ENCODE data around the gene KLRC4.
"Not testable (repeated sequence)": the region's sequence is repeated elsewhere in the genome, so short reads cannot be mapped to it uniquely, and the experiment has no call there.

The KLRC4 gene

DNA sequence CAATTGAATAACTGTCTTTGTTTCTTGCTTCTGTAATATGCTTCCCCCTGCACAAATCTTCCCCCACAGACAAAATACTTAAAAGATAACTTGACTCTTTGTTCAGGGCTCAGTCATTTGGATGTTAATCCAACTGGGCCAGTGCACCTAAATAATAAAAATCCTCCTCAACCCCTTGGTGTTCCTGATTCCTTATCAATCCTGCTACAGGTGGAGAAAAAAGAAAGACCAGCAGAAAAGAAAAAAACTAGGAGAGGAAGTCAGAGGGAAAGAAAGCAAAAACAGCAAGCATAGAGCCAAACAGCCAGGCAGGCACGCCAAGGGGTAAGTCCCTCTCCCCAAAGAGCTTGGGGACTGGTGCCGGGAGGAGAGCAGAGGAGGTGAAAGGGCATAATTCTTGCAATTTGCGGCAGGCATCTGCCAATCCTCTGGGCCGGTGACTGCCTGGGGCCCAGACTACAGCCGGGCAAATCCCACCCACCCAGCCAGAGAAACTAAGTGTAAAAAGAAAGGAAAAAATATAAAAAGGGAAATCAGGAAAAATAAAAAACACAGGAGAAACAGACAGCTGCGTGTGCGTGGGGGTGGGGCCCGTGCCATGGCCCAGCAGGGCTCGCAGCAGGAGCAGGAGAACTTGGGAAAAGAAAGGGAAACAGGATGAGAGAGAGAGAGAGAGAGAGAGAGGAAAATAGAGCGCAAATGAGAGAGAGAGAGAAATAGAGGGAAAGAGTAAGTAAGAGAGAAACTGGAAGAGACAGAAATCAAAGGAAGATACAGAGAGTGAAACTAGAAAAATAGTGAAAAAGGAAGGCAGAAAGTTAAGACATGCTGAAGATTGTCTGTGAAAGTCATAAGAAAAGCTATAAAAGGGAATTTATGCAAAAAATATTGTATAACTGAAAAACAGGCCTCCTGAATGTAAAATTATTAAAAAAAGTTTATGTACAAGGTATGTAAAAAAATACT, 41.1 kb downstream of the KLRC4 start:
- no peak for DNase-seq (ENCODE audit: low read depth in 2 of 2)

DNA sequence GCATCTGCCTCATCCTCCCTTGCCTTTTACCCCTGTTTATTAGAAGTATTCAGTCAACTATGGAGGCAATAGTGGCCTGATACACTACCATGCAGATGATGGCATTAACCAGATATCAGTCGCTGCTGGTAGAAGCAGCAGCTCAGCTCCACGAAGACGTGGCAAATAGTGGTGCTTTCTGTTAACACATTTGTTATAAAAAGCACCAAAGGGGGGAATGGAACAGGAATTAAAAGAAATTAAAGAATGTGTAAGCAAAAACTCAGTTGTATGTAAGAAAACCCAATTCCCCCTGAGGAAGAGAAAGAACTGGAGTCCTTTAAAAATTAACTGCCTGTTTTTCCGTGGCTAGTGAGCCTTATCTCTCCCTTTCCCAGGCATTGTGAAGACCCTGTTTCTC, 41.8 kb downstream of the KLRC4 start:
- not testable (repeated sequence) for DNase-seq (ENCODE audit: low read depth in 2 of 2)

- no peak for DNase-seq (ENCODE audit: low read depth in 2 of 2)
Measured at GRCh38 chr12:10366875-10367274, 42.7 kb downstream of the KLRC4 start.

DNA sequence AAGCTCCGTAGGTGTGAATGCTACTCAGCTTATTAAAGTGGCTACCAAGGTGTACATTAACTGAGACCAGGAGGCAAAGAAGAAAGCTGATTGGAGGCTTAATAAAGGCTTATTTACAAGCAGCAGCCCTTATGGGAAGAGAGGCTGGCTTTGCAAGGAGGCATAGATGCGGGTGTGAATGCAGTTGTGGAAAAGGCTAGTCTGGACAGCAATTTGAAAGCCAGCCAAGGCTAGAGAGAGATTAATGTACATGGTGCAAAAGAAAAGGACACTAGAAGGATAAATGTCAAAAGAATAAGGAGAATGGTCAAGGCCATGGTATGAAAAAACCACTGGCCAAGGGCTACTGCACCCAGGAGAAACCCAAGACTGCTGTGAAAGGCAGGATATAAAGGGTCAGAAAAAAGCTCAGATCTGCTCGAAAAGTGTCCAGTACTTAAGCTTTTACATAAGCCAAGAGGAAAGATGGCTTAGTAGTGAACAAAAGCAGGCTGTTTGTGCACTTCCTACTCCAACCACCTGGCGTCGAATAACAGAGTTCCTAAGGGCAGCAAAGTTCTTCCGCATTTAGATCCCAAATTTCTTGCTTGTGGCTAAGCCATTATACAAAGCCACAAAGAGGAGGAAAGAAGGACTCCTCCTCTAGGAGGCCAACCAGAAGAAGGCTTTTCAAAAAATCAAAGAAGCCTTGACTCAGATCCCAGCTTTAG, 43.7 kb downstream of the KLRC4 start:
- DNase-seq (ENCODE audit: low read depth in 2 of 2) = no peak

- DNase-seq (ENCODE audit: low read depth in 2 of 2) = peak; percentile 18 to 29
Measured at GRCh38 chr12:10364815-10365622, 44.5 kb downstream of the KLRC4 start.

GRCh38 chr12:10363914-10364814, 45.4 kb downstream of the KLRC4 start:
- DNase-seq (ENCODE audit: low read depth in 2 of 2) = no peak

- no peak for DNase-seq (ENCODE audit: low read depth in 2 of 2)
Measured at GRCh38 chr12:10363658-10363913, 46.0 kb downstream of the KLRC4 start.

DNA sequence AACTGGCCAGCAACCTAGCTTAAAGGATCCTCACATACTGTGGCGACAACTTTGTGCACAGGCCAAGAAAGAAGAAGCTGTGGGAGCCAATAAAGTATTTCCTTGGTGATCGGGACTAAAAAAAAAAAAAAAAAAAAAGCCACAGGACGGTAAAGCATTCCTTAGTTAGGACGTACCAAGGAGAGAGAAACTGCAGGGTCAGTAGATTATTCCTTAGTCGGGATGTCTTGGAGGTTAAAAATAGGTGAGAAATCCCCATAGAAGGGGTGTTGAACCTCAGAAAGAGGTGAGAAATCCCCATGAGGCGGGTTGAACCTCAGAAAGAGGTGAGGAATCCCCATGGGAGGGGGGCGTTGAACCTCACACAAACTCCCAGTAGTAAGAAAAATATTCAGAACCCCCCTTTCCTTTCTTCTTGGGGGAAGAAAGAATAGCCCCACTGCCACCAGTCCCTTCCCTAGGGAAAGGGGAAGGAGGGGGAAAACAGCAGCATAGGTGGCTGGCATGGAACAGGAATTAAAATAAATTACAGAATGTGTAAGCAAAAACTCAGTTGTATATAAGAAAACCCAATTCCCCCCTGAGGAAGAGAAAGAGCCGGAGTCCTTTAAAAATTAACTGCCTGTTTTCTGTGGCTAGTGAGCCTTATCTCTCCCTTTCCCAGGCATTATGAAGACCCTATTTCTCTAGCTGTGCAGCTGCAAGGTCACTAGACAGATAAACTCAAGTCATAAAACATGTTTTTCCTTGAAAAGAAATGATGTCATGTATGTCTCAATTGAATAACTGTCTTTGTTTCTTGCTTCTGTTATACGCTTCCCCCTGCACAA, 46.5 kb downstream of the KLRC4 start:
- no peak for DNase-seq (ENCODE audit: low read depth in 2 of 2)

DNA sequence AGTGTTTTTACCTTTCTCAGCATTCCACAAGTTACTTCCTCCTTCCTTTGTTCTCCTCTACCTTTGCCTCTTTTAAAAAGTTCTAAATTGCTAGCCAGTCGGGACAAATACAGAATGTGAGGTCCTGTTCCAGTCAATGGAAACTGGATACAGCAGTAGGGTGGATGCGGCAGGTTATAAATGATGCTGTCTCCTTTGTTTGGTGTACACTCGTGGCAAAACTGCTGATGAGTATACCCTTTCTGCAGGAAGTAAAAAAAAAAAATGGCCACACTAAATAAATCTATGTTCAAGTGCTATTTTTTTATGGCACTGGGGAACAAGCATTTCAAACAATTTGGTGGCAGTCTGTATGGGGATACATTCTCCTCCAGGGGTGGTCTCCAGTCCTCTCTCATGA, 47.2 kb downstream of the KLRC4 start:
- no peak for DNase-seq (ENCODE audit: low read depth in 2 of 2)

- no peak for DNase-seq (ENCODE audit: low read depth in 2 of 2)
Measured at GRCh38 chr12:10361622-10362021, 47.9 kb downstream of the KLRC4 start.

DNA sequence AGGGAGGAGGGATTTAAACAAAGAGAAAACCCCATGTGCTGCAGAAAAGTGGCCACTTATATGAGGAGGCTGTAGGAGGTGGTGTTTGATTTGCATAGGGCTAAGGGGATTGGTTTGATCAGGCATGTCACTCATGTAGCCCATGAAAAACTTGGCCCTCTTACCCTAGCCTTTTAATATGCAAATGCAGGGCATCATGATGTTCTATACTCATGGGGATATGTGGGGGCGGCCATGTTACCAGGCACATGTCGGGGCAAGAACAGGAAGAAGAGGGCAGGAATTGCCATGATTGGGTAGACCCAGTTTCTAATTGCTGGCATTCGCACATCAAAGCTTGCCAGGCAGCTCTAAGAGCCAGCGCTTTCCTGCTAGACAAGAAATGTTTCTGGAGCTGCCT, 48.5 kb downstream of the KLRC4 start:
- DNase-seq (ENCODE audit: low read depth in 2 of 2) = no peak

DNA sequence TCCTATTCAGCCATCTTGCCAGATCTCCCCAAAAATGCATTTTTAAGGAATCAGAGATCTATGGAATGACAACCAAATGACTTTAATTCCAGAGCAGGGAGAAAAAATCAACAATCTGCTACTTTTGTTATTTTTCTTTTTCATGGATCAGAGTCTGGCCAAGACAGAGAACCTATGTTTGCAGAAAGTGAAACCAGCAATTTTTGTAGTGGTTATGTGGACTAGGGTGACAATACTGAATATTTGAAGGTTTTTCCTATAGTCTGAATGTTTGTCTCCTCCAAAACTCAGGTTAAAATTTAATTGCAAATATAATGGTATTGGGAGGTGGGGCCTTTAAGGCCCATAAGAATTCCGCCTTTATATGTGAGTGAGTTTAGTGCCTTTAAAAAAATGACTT, 50.6 kb downstream of the KLRC4 start:
- no peak for DNase-seq (ENCODE audit: low read depth in 2 of 2)

DNA sequence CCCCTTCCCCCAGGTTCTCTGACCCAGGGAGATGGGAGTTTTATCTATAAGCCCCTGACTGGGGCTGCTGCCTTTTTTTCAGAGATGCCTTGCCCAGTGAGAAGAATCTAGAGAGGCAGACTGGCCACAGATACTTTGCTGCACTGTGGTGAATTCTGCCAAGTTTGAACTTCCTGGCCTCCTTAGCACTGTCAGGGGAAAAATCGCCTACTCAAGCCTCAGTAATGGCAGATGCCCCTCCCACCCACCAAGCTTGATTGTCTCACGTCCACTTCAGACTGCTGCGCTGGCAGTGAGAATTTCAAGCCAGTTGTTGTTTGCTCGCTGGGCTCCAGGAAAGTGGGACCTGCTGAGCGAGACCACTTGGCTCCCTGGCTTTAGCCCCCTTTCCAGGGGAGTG, 51.4 kb downstream of the KLRC4 start:
- DNase-seq (ENCODE audit: low read depth in 2 of 2) = no peak
